ENCODE measurements around the gene SMC5. TPM values are rescaled to one million over a fixed set of nuclear protein-coding genes. Genes with fewer than 3 reads are reported as not detected.
"Not testable (repeated sequence)": the region's sequence is repeated elsewhere in the genome, so short reads cannot be mapped to it uniquely, and the experiment has no call there.

The SMC5 gene
- total RNA-seq, 4 donors from 2014 or later, result 23.4 to 74.4 (median 39.7) TPM

DNA sequence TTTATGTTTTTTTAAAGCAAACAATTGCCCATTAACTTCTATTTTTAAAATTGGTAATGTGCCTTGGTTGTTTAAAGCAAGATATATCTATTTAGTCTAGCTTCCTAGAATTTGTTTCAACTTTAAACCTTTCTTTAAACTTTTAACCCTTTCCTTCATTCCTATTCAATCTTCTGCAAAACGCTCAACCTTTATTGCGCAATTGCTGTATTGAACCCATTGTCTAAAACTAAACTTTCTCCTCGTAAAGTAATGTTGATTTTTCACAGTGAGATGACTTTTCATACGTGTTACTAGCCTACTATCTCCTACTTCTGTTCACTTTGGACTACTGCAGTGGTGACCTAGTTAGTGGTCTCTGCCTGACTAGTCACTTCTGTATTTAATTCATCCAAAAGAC lies 63.3 kb downstream of the SMC5 start:
- Histone ChIP-seq H3K27ac (no peak overlapping the region), H3K27me3 (no peaks in the 10 kb centered on the region), H3K36me3 (peaks cover 0 to 81% of the 10 kb centered on the region in 2 donors), H3K9me3 (no peaks in the 10 kb centered on the region), H3K4me3 (no peak overlapping the region), H3K4me1 (no peaks in the 10 kb centered on the region)
- 83 to 90% methylated on average over 3 to 4 of the region's 4 CpGs for WGBS, 2 donors (ENCODE audit: low coverage in 1 of 2)
- TF ChIP-seq POLR2A (IDR thresholded peaks at IDR 0.05) (no peak), EP300 (IDR thresholded peaks at IDR 0.05) (no peak), POLR2AphosphoS5 (IDR thresholded peaks at IDR 0.05) (no peak)
- TF ChIP-seq, protein P1, sequence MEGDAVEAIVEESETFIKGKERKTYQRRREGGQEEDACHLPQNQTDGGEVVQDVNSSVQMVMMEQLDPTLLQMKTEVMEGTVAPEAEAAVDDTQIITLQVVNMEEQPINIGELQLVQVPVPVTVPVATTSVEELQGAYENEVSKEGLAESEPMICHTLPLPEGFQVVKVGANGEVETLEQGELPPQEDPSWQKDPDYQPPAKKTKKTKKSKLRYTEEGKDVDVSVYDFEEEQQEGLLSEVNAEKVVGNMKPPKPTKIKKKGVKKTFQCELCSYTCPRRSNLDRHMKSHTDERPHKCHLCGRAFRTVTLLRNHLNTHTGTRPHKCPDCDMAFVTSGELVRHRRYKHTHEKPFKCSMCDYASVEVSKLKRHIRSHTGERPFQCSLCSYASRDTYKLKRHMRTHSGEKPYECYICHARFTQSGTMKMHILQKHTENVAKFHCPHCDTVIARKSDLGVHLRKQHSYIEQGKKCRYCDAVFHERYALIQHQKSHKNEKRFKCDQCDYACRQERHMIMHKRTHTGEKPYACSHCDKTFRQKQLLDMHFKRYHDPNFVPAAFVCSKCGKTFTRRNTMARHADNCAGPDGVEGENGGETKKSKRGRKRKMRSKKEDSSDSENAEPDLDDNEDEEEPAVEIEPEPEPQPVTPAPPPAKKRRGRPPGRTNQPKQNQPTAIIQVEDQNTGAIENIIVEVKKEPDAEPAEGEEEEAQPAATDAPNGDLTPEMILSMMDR (IDR thresholded peaks at IDR 0.05), result no peak
- ATAC-seq, result no peak

DNA sequence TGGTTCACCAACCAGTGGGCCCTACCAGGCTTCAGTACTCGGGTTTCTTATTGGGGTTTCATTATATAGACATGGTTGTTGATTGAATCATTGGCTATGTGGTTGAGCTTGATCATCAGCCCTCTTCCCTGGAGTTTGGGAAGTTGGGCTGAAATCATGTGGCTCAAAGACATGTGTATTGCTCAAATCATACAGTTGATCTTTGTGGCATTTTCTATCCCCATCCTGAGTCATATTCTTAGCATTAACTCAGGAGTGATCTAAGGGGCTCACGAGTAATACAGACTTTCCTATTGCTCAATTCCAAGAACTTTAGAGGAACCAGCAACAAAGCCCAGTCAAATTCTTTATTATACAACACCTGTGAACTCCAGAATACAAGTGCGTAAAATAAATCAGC lies 66.2 kb downstream of the SMC5 start:
- H3K27ac ChIP-seq, result no peak overlapping the region
- no peaks in the 10 kb centered on the region for H3K27me3 ChIP-seq
- no peak for ATAC-seq
- TF ChIP-seq, protein P1 (IDR thresholded peaks at IDR 0.05), result no peak
- TF ChIP-seq EP300 (IDR thresholded peaks at IDR 0.05) (no peak), POLR2AphosphoS5 (IDR thresholded peaks at IDR 0.05) (no peak), POLR2A (IDR thresholded peaks at IDR 0.05) (no peak)
- no peaks in the 10 kb centered on the region for H3K9me3 ChIP-seq
- no peak overlapping the region for H3K4me3 ChIP-seq
- WGBS, 2 donors (ENCODE audit: low coverage in 1 of 2), result 77 to 86% methylated on average over 2 to 3 of the region's 3 CpGs
- peaks cover 0 to 78% of the 10 kb centered on the region in 2 donors for H3K36me3 ChIP-seq
- H3K4me1 ChIP-seq, result no peaks in the 10 kb centered on the region

DNA sequence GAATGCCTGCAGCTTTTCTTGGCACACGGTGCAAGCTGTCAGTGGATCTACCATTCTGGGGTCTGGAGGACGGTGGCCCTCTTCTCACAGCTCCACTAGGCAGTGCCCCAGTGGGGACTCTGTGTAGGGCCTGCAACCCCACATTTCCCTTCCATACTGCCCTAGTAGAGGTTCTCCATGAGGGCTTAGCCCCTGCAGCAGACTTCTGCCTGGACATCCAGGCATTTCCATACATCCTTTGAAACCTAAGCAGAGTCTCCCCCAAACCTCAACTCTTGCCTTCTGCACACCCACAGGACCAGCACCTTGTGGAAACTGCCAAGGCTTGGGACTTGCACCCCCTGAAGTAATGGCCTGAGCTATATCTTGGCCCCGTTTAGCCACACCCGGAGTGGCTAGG lies 69.8 kb downstream of the SMC5 start:
- not testable (repeated sequence) for H3K4me3 ChIP-seq, H3K4me1 ChIP-seq, H3K9me3 ChIP-seq, H3K27ac ChIP-seq, ATAC-seq, H3K27me3 ChIP-seq
- WGBS, 2 donors (ENCODE audit: low coverage in 1 of 2), result no CpG with 5 or more reads among the region's 4 CpGs
- peaks cover 0 to 60% of the 10 kb centered on the region in 2 donors for H3K36me3 ChIP-seq

DNA sequence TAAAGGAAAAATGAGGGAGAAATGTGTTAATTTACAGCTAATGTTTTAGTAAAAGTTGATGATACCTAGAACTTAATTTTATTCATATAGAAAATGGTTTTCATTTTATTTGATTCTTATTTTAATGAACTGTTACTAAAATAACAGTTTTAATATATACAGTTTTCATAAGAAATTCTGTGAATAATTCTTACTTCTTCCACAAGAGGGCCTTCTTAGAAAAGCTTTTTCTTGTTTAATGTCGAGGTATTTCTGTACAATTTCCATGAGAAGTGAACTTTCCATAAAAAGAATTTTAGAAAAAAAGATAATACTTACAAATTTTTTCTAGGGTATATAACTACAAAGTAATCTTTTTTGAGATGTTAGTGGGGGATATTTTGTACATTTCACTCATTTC lies 81.8 kb downstream of the SMC5 start:
- peaks cover 0 to 12% of the 10 kb centered on the region in 2 donors for H3K36me3 ChIP-seq
- WGBS, 2 donors (ENCODE audit: low coverage in 1 of 2), result 0% methylated on average over 1 of the region's 1 CpG
- TF ChIP-seq, protein P1 (IDR thresholded peaks at IDR 0.05), result peak; percentile 51 to 71 (median 64)
- TF ChIP-seq POLR2AphosphoS5 (IDR thresholded peaks at IDR 0.05), result no peak
- peak overlapping the region in 1 of 4 donors; percentile 4 for H3K27ac ChIP-seq
- H3K27me3 ChIP-seq, result no peaks in the 10 kb centered on the region
- no peaks in the 10 kb centered on the region for H3K9me3 ChIP-seq
- no peak overlapping the region for H3K4me3 ChIP-seq
- H3K4me1 ChIP-seq, result peaks cover 0 to 12% (median 0%) of the 10 kb centered on the region in 3 donors
- no peak for ATAC-seq

DNA sequence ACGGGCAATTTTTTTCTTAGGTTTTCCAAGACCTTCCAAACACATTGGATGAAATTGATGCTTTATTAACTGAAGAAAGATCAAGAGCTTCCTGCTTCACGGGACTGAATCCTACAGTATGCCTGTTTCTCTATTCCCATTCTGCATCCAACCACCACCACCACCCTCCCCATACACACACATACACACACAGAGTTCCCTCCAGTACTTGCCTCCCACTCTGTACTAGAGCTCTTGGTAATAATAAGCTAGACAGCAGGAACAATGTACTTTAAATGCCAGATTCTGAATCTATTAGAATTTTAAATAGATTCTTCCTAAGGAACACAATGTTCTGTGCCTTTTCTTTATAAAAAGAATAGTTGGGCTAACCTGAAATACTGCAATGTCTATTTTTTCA lies 88.3 kb downstream of the SMC5 start:
- 80 to 83% methylated on average over 2 of the region's 2 CpGs for WGBS, 2 donors (ENCODE audit: low coverage in 1 of 2)
- H3K4me1 ChIP-seq, result peaks cover 0 to 14% (median 0%) of the 10 kb centered on the region in 3 donors
- no peaks in the 10 kb centered on the region for H3K27me3 ChIP-seq
- no peak overlapping the region for H3K27ac ChIP-seq
- H3K9me3 ChIP-seq, result no peaks in the 10 kb centered on the region
- H3K36me3 ChIP-seq, result peaks cover 0 to 48% of the 10 kb centered on the region in 2 donors
- no peak for ATAC-seq
- TF ChIP-seq EP300 (IDR thresholded peaks at IDR 0.05) (no peak), POLR2A (IDR thresholded peaks at IDR 0.05) (no peak), POLR2AphosphoS5 (IDR thresholded peaks at IDR 0.05) (no peak)
- TF ChIP-seq, protein P1 (IDR thresholded peaks at IDR 0.05), result no peak
- no peak overlapping the region for H3K4me3 ChIP-seq
